ENCODE data around the gene TMPRSS13.

TMPRSS13 gene

DNA sequence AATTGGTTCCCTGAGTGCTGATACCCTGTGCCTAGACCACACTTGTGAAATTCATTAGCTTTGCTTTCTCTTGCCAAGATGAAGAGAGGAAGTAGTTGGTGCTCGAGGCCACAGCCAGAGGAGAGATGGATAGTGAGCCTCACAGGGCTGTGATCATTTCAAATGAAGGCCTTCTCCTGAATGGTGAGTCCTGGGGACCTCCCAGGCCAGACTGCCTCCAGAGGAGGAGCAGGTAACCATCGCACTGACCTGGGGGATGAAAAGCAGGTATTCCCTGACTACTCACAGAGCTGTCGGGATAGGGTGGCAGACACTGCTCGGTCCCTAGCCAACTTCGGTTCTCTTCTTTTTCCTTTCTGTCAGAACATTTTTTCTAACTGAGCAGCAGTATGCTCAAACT lies 48.0 kb downstream of the TMPRSS13 start:
- TF ChIP-seq, protein P1, sequence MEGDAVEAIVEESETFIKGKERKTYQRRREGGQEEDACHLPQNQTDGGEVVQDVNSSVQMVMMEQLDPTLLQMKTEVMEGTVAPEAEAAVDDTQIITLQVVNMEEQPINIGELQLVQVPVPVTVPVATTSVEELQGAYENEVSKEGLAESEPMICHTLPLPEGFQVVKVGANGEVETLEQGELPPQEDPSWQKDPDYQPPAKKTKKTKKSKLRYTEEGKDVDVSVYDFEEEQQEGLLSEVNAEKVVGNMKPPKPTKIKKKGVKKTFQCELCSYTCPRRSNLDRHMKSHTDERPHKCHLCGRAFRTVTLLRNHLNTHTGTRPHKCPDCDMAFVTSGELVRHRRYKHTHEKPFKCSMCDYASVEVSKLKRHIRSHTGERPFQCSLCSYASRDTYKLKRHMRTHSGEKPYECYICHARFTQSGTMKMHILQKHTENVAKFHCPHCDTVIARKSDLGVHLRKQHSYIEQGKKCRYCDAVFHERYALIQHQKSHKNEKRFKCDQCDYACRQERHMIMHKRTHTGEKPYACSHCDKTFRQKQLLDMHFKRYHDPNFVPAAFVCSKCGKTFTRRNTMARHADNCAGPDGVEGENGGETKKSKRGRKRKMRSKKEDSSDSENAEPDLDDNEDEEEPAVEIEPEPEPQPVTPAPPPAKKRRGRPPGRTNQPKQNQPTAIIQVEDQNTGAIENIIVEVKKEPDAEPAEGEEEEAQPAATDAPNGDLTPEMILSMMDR (IDR thresholded peaks at IDR 0.05; ENCODE audit: low read depth, low read length, missing control alignments), result no peak
- DNase-seq (ENCODE audit: low read depth), result no peak
- no peak overlapping the region for H3K4me3 ChIP-seq (ENCODE audit: low read depth, low read length)

DNA sequence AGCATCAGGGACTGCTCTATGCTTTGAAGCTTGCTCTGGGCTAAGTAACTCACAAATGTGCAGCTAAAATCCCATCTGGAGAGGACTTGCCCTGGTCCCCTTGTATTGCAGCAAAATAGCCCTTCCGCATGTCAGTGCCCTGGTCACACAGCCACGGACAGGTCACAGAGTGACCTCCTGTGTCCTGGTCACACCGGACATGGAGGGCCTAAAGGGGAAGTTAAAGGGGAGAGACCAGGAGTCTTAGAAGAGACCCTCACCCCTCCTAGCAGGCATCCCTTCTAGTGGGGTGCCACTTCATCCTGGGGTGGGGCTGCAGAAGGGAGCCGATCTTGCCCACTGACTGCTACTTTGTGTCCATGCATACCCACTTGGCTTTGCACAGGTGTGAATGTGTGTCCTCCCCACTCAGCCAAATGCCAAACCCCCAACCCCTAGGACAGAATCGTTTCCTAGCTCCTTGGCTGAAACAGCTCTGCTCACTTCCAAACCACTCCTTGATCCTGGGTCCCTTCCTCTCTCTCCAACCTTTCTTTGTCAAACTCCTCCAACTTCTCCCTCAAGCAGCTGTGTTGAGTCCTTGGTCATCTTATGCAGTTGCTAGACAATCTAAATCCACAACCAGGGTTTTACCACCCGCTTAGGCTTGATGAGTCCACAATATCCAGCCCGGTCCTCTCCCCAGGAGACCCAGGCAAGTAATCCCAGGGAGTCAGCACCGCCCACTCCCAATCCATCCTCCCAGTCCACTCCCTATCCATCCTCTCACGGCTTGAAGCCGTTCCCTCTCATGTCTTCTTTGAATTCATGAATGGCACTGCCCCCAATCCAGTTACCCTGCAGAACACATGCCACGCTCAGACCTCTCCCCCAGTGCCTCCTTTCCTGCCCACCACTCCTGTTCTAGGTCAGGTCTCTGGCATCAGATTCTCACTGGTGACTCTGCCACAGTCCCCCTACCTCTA lies 49.4 kb downstream of the TMPRSS13 start:
- no peak overlapping the region for H3K4me3 ChIP-seq (ENCODE audit: low read depth, low read length)
- TF ChIP-seq, protein P1 (IDR thresholded peaks at IDR 0.05; ENCODE audit: low read depth, low read length, missing control alignments), result no peak
- DNase-seq (ENCODE audit: low read depth), result no peak

DNA sequence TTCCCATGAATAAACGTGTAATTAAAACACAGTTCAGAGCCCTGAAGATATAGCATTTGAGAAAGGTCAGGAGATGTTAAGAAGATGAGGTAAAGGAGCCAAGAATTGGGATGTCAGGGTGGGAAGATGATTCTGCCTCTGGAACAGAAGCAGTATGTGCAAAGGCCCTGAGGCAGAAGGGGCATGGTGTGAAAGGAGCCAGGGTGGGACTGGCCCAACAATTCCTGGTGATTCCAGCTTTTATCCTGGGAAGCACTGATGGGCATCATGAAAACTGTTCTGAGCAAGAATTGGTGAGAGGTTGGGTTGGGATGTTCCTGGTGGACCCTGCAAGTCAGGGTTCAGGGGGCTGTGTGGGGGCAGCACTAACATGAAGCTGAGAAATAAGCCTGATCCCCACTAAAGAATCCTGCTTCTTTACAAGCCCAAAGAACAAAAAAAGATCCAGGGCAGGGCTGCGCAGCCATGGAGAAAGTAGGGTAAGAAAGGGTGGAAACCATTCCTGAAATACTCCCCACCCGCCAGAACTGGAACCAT lies 50.2 kb downstream of the TMPRSS13 start:
- TF ChIP-seq, protein P1 (IDR thresholded peaks at IDR 0.05; ENCODE audit: low read depth, low read length, missing control alignments), result no peak
- DNase-seq (ENCODE audit: low read depth), result no peak
- no peak overlapping the region for H3K4me3 ChIP-seq (ENCODE audit: low read depth, low read length)

DNA sequence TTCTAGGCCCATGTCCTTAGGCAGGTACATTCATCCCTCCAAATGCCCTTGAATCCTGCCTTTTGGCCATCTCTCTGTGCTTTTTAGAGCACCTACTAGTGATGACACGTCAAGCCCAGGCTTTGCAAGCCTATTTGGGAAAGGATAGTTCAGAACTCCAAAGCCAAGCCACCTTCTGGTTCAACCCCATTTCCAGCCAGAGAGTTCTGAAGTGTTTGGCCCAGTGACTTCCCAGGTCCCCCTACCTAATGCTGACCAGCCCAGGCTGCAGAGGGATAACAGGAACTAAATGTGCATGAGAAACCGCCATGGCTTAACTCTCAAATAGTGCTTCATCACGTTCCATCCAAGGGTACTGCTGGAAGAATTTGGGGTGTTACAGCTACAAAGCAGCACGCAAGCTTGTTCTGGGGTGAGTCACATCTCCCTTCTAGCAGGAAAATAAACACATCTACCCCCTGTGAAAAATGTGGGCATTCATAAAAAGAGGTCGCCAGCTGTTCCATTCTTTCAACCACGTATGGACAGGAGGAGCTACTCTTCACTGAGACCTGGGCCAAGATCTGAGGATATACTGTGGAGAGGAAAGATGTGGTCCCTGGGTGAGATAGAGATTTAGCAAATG lies 50.8 kb downstream of the TMPRSS13 start:
- no peak for DNase-seq (ENCODE audit: low read depth)
- TF ChIP-seq, protein P1 (IDR thresholded peaks at IDR 0.05; ENCODE audit: low read depth, low read length, missing control alignments), result no peak
- no peak overlapping the region for H3K4me3 ChIP-seq (ENCODE audit: low read depth, low read length)

DNA sequence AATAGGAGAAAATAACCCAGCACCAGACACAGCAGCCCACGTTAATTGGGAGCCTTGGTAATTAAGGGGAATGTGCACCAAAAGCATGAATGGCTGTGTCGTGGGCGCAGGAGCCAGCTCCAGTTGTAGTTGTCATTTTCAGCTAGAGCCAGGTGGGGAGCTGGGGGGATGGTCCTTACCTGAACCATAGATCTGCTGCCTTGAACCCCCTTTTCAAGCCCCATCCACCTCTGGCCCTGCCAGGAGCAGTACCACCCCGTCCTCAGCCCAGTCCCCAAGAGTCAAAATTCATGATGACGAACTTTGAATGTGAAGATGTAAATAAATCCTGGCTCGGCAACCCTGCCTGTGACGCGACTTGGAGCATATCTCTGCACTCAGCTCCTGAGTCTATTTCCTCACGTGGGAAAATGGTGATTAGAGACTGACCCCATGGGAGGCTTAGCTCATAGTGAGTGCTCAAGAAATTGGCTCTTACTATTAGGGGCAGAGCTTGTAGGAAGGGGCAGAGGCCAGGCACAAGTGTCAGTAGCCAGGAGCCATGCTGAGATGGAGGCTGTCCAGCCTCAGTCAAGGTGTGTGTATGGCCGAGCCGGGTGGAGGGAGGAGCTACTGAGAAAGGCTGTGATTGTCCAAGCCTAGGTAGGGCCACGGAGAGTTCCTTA lies 52.0 kb downstream of the TMPRSS13 start:
- H3K4me3 ChIP-seq (ENCODE audit: low read depth, low read length), result no peak overlapping the region
- TF ChIP-seq, protein P1 (IDR thresholded peaks at IDR 0.05; ENCODE audit: low read depth, low read length, missing control alignments), result no peak
- no peak for DNase-seq (ENCODE audit: low read depth)

DNA sequence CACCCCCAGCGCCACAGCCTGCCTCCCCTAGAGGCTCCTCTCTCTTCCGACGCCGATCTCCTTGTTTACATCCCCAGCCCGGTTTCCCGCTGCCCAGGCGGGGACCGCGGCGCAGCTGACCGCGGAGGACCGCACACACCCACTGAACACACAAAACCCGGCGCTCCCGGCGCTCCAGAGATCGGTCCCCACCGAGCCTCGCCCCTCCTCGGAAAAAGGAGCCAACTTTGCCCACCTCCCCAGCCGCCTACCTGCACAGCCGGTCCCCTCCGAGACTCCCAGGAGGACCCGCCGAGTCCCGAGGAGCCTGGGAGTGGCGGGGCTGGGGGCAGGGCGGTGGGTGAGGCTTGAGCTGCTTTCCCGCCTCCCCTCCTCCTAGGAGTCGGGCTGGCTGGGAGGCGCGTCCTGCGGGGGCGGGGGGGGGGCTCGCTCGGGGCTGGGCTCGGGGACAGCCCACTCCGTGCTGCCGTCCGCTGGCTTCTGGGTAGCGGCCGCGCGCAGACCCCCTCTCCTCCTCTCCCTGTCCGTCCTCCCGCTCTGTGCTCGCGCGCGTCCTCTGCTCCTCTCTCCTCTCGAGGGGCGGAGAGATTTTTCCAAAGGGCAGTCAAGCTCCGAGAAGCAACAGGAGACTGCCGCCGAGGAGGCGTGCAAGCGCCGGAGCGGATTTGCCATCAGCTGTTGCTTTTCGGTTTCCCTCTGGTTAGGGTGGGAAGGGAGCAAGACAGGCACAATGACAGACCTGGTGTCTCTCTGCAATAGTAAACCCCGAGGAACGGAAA lies 52.7 kb downstream of the TMPRSS13 start, which contains the start of gene FXYD6:
TSS of gene FXYD6 (minus strand) at position 318 of the 779 bp plus-strand sequence. CDS start 33,882 bp downstream, outside the sequence.
- H3K4me3 ChIP-seq (ENCODE audit: low read depth, low read length), result no peak within 1 kb of the TSS
- DNase-seq (ENCODE audit: low read depth), result no peak
- TF ChIP-seq, protein P1 (IDR thresholded peaks at IDR 0.05; ENCODE audit: low read depth, low read length, missing control alignments), result no peak

All from GM12864 (cell line).